Loucy (cell line): Measurements from ENCODE around the gene FAM174A.

ENCODE experiments used
- CTCF ChIP-seq: fragments of 200-600 bp; sonication (generic); conservative IDR thresholded peaks from 2 replicates; pipeline ENCODE4 v1.5.1; 2014; ENCODE audit warnings: mild to moderate bottlenecking, antibody characterized with exemption, low read length
- EZH2phosphoT487 ChIP-seq: fragments of 200-600 bp; IDR thresholded peaks from 2 replicates; pipeline ENCODE4 v1.6.1; 2018; ENCODE audit warnings: antibody characterized with exemption, mild to moderate bottlenecking, moderate library complexity, borderline replicate concordance

GRCh38 chr5:100566382-100567141 lies 31.4 kb downstream of the FAM174A start:
- TF ChIP-seq CTCF (no peak), EZH2phosphoT487 (no peak)
